NCI-H2107 (cell line): ENCODE results near the gene IKZF5.
A peak's percentile ranks its signal among the peaks of the same experiment; 100 is the strongest.

ENCODE experiments used
- DNase-seq: peaks from one replicate; lab custom pipeline; 2025; lab: John Stamatoyannopoulos, UW

IKZF5 gene, protein sequence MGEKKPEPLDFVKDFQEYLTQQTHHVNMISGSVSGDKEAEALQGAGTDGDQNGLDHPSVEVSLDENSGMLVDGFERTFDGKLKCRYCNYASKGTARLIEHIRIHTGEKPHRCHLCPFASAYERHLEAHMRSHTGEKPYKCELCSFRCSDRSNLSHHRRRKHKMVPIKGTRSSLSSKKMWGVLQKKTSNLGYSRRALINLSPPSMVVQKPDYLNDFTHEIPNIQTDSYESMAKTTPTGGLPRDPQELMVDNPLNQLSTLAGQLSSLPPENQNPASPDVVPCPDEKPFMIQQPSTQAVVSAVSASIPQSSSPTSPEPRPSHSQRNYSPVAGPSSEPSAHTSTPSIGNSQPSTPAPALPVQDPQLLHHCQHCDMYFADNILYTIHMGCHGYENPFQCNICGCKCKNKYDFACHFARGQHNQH

DNA sequence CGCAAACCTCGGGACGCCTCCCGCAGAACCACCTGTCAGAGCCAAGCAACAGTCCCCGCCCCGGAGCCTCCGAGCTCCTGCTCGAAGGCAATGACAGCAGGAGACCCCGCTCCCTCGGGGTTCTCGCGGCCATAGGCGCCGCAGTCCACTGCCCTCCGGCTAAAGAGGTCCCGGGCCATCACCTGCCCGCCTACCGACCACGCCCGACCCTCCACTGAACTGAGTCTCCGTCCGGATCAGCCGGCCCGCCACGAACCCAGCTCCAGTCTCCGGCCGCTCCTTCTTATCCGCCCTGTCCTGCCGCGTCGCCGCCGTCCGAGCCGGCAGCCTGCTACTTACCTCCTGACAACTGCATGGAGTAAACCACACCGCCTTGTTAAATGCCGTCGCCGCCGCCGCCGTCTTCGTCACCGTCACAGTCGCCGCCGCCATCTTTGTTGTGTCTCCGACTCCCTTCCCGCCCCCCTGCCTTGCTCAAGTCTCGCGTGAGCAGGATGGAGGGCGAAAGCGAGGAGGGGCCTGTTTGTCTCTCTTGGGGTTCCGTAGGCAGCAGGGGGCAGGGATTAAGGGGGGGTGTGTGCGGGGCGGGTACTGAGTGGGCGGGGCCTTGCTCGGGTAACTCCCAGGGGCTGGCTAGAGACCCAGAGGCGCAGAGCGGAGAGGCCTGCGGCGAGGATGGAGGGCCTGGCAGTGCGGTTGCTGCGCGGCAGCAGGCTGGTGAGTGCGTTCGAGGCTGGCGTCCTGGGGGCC is at the start of gene IKZF5, which contains the start of gene ACADSB:
Gene IKZF5, minus strand, starts transcription at position 441 of the 750 bp plus-strand sequence. CDS start 10,170 bp downstream, outside the sequence.
Gene ACADSB, plus strand, starts transcription at position 652 of the 750 bp plus-strand sequence. Its CDS starts 24 bp downstream, at position 676.
- peak; percentile 70 for DNase-seq

DNA sequence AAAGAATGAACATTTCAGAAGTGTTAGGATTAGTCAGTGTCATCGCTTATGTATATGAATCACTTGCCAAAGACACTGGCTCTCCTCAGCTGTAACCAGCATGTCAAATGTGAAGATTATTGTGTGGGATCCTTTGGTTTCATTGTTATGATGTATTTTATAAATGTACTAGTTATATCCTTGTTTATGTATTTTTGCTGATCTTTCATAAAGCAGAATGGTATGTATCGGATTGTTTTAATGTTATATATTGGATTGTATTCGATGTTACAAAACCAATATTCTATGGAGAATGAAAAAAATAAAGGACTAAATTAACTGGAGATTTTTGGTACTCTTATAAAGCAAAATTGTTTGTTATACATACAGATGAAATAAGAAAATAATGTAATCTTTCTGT is 49.4 kb upstream of the IKZF5 start:
- no peak for DNase-seq

DNA sequence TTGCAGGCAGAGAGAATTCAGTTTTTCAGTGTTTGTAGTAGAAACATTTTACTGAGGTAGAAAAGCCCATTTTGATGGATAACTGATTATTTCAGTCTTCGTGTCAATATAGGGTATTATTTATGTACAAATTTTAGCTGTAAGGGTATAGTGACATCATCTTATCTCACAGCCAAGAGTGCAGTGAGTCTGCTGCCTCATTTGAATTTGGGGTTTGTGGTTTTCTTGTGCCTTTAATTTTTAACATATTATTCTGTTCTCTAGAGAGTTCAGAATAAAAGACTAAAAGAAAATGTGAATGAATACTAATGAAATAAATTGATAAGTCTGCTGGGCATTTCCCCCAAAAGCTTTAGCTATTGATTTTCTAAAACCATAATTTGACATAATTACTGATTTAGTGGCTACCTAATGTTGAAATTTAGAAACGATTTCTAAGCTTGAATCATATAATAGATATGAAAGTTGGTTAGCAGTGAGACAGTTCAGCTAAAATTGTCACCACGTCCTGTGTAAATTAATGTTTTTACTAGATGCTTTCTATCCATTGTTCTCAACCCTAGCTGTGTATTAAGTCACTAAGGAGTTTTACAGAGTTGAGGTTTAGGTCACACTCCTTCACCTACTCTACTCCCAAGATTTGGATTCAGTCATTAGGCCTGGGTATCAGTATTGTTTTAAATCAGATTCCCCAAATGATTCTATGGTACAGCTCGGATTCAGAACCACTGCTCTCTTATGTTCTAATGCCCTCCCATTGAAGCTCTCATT is 37.6 kb upstream of the IKZF5 start:
- no peak for DNase-seq

DNA sequence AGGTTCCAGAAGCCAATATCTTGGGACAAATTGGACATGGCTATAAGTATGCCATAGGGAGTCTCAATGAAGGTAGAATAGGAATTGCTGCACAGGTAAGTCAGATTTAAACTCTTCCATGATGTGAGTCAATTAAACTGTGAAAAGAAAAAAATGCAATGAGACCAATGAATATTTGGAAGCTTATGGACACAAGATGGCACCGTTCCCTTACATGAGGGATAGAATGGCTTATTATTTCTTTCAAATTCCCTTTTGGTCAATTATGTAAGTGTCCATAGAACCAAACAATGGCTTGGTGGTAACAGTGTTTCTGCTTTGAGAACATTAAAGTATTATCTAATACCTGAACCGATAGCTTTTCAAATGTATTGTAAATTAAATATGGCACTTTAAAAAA is 35.8 kb upstream of the IKZF5 start:
- DNase-seq, result no peak

DNA sequence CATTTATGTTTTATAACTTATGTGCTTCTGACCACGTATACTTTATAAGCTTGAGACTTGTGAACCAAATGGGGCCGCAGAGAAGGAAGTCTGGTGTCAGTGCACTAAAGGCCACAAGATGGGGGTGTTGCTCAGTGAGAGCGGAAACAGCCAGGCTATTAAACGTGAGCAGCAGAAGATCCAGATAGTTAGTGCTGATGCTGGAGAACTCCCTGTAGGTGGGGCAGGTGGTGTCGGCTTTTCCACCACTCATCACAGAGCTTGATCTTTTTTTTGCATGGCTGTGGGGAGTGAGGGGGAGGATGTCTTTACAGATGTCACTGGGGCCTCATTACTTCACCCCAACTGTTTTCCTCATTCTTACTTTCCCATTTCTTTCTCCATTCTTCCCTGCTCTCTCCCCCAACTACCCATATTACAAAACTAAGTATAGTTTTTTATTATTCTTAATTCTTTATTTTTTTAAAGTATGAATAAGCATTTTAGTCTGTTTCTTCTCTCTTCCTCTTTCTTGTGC is 34.9 kb upstream of the IKZF5 start:
- DNase-seq, result peak; percentile 18

DNA sequence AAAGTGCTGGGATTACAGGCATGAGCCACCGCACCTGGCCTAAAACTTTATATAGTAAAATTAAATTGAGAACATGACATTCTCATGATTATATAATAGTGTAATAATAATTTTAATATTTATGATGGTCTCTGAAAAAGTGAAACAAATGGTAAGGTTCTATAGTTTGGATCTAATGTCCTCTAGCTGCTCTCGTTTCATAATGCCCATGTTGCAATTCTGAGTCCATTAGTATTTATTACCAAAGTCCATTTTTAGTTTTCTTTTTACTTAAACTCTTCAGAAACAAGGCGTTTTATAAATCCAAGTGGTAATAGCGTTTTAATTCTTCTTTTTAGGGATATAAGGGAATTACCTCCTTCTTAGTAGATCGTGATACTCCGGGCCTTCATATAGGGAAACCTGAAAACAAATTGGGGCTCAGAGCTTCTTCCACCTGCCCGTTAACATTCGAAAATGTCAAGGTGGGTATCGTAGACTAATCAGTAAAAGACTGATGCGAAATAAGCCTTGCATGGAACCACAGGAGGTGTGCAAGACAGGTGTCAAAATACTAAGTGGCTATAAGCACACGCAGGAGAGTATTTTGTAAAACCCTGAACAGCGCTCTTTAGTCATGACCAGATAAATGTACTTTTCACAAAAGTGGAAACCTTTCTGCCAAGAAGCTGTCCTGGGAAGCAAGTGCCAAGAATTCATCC is 34.3 kb upstream of the IKZF5 start:
- no peak for DNase-seq

DNA sequence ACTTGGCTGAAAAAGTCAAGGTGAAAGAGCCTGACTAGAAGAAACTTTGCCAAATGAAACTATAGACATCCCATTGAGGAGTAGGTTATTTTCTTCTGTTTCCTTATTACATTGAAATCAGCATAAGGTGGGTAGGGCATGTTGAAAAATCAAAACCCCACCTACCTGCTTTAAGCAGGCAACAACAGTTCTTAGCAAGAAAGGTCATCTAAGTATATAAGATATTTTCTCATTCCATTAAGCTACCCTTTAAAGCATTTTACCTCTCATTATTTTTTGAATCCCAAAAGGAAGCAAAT is 31.0 kb upstream of the IKZF5 start:
- no peak for DNase-seq

DNA sequence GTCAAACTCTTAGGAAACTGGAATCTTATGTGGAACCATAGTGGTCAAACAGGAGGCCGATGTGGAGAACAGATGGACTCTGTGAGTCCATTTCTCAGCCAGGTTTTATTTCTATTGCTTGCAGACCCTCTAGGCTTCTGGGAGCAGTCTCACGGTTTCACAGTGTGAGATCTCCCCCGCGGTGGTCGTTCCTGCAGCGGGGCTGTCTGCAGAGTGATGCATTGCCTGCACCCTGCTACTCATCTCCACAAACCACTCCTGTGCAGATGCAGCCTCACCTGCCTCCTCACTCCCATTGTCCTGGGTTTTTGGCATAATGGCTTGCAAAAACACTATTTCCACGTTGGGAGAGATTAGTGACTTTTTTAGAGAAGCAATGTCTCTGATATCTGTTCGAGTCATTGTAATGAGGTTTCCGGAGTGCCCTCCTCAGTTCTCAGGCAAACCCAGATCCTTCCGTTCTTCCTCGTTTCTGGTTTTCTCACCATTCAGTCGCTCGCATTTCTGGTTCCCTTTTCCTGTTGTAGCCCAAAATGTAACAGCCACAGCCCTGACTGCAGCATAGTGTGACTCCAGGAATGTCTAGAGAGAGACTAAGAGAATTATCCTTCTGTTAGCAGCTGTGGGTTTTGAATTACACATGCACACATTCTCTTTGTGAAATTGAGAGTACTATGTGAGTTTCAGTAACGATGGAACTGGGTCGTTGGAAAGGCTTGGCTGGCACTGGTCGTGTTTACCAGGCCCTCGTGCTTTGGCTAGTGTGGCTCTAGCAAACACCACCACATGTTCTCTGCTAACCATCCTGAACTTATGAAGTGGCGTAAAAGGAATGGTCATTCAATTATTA is 30.4 kb upstream of the IKZF5 start:
- no peak for DNase-seq

DNA sequence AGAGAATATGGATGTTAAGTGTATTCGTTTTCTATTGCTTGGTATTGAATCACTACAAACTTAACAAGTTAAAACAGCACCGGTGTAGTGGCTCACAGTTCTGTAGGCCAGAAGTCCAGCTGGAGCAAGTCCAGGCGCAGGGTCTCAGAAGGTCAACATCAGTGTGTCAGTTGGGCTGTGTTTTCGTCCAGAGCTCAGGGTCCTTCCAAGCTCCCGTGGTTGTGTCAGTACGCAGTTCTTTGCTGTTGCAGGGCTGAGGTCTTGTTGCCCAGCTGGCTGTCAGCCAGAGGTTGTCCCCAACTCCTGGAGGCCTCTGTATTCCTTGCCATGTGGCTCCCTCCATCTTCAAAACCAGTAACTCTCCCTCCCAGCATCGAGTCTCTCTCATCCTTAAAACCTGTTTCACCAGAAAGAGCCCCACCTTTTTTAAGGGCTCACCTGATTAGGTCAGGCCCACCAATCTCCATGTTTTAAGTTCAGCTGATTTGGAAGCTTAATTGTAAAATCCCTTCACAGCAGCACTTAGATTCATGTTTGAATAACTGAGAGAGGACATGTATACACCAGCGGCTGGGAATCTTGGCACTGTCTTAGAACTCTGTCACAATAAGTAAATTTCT is 27.0 kb upstream of the IKZF5 start:
- DNase-seq, result no peak

DNA sequence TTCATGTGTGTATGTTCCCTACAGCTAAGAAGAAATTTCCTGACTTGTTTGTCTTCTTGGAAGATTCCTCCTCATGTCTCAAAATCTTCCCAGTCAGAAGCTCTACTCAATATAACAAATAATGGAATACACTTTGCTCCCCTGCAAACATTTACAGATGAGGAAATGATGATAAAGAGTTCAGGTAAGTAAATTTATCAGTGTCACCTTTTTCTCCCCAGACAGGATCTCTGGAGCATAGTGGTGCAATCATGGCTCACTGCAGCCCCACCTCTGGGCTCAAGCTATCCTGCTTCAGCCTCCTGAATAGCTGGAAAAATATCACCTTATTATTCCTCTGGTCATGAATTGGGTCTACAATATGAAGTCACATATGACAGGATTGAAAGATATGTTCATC is 25.7 kb upstream of the IKZF5 start:
- DNase-seq, result no peak

DNA sequence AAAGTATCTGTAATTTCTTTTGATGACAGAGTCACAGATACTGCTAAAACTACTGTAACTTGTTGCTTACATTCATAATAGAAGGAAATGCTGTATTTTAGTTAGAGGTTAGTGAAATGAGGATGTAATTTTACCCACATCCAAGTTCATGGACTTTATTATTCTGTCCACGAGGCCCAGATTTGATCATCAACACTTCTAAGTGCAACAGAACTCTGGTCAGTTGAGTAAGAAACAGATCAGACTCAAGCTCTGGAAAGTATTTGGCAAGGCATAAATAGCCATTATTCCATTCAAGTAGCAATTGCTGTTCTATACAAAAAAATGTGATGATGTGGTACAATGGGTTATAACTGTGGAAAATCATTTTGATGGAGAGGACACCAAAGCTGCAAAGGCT is 22.5 kb upstream of the IKZF5 start:
- no peak for DNase-seq

DNA sequence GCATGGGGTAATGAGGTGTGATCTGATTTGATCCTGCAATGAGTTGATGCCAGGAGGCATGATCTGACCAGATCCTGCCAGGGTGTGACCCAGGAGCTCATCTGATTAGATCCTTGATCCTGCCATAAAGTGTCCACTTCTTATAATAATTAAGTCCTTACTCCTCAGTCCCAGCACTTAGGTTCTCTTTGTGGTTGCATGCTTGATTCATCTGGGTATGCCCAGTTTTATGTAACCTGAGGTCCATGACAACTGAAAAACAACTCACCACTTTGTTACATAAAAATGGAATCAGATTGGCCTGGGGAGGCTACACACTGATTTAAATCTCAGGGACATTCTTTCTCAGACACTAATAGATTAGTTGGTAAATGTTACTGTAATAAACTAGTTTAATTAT is 19.3 kb upstream of the IKZF5 start:
- no peak for DNase-seq

DNA sequence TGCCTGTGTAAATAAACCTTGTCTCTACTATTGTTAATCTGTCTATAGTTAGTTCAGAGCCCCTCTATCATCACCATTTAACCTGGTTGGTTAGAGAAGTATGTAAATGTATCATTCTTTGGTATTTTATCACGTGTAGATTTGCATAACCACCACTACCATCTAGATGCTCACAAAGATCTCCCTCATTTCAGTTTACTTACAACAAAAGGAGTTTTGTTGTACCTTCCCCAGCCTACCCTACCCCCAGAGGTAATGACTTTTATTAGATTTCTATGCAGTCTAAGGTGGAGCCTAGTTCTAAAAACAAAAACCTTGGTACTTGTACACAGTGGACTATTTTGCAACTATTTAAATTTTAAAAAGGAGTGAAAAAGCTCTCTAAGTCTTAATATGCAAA is 17.7 kb upstream of the IKZF5 start:
- DNase-seq, result no peak

DNA sequence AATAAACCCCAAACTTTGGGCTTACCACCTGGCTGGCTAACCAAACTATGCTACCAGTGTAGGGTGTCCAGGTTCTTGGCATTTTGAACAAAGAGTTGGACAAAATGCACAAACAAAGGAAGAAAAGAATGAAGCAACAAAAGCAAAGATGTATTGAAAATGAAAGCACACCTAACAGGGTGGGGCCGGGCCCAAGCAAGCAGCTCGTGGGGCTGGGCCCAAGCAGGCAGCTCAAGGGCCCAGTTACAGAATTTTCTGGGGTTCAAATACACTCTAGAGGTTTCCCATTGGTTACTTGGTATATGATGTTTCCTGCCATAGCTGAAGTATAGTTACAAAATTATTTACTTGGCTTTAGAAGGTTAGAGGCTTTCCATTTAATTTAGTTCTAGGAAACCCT is 15.9 kb upstream of the IKZF5 start:
- no peak for DNase-seq

DNA sequence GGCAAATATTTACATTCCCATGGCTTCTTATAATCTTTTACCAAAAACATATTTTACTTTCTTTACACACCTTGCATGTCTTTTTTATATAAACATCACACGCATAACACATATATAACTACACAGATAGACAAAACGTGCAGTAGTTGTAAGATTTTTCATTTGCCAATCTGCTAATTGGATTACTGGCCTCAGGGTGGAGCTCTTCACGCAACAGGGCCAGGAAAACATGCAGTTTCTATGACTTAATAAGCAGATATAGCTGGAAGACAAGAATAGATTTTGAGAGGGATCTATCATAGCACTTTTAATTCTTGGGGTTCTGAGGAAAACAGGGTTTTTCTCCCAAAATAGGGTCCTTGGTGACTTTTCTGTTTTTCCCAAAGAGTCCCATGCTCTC is 12.9 kb upstream of the IKZF5 start:
- no peak for DNase-seq

DNA sequence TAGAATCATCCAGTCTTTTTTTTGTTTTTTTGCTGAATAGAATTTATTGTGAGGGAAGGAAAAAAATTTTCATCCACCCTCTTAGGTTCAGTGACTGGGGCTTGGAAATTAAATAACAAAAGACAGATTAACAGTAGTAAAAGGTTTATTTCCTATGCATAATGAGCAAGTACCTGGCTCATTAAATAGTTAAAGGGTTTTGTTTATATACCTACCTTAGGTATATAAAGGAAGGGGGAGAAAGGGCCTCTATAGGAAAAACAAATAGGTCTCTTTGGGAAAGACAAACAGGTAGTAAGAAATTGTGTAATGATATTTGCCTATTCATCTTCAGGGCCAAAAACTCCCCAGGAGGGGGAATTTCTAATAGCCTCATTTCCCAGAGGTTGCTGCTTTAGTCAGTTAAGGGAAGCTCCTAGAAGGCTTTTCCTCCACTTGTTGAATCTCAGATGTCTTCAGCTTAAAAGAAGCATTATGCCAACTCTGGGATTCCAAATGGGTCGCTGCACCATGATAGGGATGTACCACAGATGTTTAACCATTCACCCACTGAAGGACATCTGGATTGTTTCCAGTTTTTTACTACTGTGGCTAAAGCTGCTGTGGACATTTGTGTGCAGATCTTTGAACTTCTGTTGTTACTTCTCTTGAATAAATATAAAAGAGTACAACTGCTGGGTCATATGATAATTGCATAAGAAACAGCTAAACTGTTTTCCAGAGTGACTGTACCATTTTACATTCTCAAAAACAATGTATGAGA is 11.5 kb upstream of the IKZF5 start:
- DNase-seq, result no peak

DNA sequence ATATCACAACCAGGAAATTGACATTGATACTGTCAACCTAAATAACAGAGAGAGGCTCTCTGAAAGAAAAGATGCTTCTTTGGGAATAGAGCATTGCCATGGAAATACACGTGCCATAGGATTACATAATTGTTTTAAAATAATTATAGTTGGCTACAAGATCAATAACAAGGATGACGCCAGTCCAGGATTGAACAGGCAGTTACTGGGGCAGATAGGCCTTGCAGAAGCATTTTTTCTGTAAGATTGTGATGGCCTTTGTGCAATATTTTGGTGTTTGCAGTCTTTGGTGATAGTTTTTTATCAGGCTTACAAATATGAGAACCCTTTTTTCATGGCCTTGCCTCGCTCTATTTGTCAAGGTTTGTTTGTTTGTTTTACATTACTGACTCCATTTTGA is 10.7 kb upstream of the IKZF5 start:
- no peak for DNase-seq

DNA sequence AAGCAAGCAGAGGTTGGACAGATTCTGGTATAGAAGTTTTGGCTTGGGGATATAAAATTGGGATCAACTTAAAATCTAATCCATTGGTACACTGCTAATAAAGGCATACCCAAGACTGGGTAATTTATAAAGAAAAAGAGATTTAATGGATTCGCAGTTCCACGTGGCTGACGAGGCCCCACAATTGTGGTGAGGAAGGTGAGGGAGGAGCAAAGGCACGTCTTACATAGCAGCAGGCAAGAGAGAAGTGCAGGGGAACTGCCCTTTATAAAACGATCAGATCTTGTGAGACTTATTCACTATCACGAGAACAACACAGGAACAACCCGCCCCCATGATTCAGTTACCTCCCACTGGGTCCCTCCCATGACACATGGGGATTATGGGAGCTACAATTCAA is 9.9 kb upstream of the IKZF5 start:
- no peak for DNase-seq

DNA sequence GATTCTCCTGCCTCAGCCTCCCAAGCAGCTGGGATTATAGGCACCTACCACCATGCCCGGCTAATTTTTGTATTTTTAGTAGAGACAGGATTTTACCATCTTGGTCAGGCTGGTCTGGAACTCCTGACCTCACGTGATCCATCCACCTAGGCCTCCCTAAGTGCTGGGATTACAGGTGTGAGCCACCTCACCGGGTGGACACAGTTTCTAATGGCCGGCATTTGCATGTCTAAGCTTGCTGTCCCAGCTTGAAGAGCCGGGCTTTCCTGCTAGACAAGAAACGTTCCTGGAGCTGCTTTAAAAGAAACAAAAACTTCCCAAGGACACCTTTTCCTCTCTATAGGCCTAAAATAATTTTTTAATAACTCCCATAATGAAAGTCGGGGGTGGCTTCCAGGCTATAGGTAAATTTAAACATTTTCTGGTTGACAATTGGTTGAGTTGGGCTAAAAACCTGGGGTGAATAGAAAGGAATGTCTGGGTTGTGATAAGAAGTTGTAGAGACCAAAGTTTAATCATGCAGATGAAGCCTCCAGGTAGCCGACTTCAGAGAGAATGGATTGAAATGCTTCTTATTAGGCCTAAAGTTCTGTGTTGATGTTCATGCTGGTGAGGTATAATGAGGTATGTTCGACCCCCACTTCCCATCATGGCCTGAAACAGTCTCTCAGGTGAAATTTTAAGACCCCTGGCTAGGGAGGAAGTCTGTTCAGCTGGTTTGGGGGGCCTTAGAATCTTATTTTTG is 9.0 kb upstream of the IKZF5 start:
- no peak for DNase-seq
